AG04450 (cell line): ENCODE measurements around the gene CNDP2. TPM values are rescaled to one million over a fixed set of nuclear protein-coding genes. Genes with fewer than 3 reads are reported as not detected.

ENCODE experiments used
- CTCF ChIA-PET: fragments of 300-600, 350-600 bp; formaldehyde crosslinking; extraction: SDS; loops from one replicate; lab custom pipeline; 2022; ENCODE audit warnings: antibody characterized with exemption, inconsistent platforms; lab: Charles Lee
- POLR2A ChIA-PET: fragments of 350-600 bp; formaldehyde crosslinking; extraction: SDS; loops from one replicate; lab custom pipeline; 2021; ENCODE audit warnings: antibody characterized with exemption, inconsistent platforms; lab: Yijun Ruan, JAX
- DNase-seq: peaks from one replicate; pipeline ENCODE4 v3.0.0-alpha.2; 2011; ENCODE audit warnings: low read depth, low spot score
- H3K27ac ChIP-seq: one replicate; pipeline ENCODE4 v1.5.1; 2012; ENCODE audit warnings: low read depth, low read length, control low read depth
- H3K27me3 ChIP-seq: one replicate; pipeline ENCODE4 v1.6.0; 2012; ENCODE audit warnings: low read length; ENCODE audit not compliant: control insufficient read depth, insufficient read depth
- H3K4me3 ChIP-seq: 2 replicates; pipeline ENCODE4 v1.5.1; 2011; ENCODE audit warnings: mild to moderate bottlenecking, low read depth, low read length, control low read depth
- H3K9me3 ChIP-seq: 2 replicates; pipeline ENCODE4 v1.5.1; 2012; ENCODE audit warnings: low read length; ENCODE audit not compliant: control insufficient read depth, insufficient read depth
- polyA plus RNA-seq: library from polyadenylated mRNA; depleted of rRNA; stranded (reverse); fragments of >200 nt; gene quantifications from 2 replicates; pipeline ENCODE4 v1.2.3, GENCODE V29; 2011
- TF ChIP-seq, protein P1 (sequence below): IDR thresholded peaks from 2 replicates; pipeline ENCODE4 v1.5.1; 2011; ENCODE audit warnings: low read depth, low read length, control low read depth, inconsistent platforms

Gene CNDP2
- polyA plus RNA-seq, 1 experiment = 74.2 TPM

DNA sequence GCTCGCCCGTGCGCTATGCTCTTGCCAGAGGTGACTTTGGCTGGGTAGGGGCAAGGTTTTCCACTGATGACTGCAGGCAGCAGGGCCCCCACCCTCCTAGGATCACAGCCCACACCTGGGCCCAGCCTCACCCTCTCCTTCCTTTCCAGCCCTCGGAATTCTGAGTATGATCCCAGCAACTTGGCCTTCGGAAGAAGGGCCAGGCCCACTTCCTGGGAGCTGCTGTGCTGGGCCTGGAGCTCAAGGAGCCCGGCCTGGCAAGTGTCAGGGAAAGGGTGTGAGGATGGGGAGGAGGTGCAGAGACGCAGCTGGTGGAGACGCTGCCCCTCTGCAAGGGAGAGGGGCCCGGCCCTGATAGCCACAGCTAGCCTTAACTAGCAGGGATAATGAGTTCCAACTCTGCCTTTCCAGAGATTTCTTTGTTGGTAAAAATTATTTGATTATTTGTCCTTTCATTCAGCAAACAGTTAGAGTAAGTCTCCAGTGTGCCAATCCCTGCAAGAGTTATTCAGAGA is 36.4 kb downstream of the CNDP2 start:
- no peak for DNase-seq
- ChIA-PET POLR2A (no interaction called here), CTCF (no interaction called here)
- Histone ChIP-seq H3K27me3 (peaks cover 27% of the 10 kb centered on the region), H3K4me3 (no peak overlapping the region), H3K27ac (no peak overlapping the region), H3K9me3 (no peaks in the 10 kb centered on the region)
- TF ChIP-seq, protein P1, sequence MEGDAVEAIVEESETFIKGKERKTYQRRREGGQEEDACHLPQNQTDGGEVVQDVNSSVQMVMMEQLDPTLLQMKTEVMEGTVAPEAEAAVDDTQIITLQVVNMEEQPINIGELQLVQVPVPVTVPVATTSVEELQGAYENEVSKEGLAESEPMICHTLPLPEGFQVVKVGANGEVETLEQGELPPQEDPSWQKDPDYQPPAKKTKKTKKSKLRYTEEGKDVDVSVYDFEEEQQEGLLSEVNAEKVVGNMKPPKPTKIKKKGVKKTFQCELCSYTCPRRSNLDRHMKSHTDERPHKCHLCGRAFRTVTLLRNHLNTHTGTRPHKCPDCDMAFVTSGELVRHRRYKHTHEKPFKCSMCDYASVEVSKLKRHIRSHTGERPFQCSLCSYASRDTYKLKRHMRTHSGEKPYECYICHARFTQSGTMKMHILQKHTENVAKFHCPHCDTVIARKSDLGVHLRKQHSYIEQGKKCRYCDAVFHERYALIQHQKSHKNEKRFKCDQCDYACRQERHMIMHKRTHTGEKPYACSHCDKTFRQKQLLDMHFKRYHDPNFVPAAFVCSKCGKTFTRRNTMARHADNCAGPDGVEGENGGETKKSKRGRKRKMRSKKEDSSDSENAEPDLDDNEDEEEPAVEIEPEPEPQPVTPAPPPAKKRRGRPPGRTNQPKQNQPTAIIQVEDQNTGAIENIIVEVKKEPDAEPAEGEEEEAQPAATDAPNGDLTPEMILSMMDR = no peak

DNA sequence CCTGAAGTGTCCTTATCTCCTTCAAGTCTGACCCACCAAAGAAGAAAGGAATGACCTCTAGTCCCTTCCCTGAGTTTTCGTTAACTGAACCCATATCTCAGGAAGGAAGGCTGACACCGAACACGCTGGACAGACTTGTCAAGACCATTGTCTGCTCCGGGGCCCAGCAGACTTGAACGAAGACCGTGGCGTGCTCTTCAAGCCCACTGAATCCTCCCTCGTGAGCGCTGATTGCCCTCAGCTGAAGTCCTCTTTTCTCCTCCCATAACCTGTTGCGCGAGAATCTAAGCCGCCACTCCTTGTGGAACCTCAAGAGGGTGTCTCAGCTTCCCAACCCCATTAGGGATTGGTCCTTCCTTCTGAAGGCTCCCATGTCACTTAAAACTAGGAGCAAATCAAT is 37.5 kb downstream of the CNDP2 start:
- CTCF ChIA-PET = no interaction called here
- no peak for DNase-seq
- POLR2A ChIA-PET = no interaction called here
- Histone ChIP-seq H3K9me3 (no peaks in the 10 kb centered on the region), H3K27ac (no peak overlapping the region), H3K4me3 (no peak overlapping the region), H3K27me3 (peaks cover 29% of the 10 kb centered on the region)
- TF ChIP-seq, protein P1 = no peak

DNA sequence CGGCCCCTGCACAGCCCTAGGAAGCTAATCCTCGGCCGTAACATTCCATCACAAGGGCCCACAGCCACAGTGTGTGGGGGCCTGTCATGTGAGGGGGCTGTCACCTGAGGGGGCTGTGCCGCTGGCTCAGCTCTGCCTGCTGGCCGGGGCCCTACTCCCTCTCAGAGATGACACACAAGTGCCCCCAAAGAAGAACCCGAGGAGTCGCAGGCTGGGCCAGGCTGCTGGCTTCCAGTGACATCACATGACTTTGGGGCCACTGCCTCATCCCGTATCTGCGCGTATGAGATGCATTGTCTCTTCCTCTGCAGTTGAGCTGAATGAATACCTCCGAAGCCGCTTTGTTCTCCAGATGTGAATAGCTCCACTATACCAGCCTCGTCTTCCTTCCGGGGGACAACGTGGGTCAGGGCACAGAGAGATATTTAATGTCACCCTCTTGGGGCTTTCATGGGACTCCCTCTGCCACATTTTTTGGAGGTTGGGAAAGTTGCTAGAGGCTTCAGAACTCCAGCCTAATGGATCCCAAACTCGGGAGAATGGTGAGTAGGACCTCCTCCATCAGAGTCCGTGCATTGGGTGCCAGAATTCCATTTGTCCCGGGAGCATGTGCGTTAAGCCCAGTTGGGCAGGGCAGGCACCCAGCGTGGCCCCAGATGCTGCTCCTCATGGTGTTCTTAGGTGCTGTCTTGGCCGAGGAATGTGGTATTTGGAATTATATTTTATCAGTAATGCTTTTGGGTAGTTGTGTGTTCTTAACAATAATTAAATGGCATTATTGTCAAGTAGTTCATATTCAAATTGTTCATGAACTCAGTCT is 38.2 kb downstream of the CNDP2 start, which contains the start of gene CNDP1:
Gene CNDP1, plus strand, starts transcription at position 351 of the 820 bp plus-strand sequence. Its CDS starts 168 bp downstream, at position 519.
- TF ChIP-seq, protein P1 = no peak
- Histone ChIP-seq H3K27ac (no peak within 1 kb of the TSS), H3K4me3 (no peak within 1 kb of the TSS), H3K27me3 (peaks cover 32% of the 10 kb centered on the region), H3K9me3 (no peaks in the 10 kb centered on the region)
- POLR2A ChIA-PET = no interaction called here
- CTCF ChIA-PET = no interaction called here
- DNase-seq = no peak

DNA sequence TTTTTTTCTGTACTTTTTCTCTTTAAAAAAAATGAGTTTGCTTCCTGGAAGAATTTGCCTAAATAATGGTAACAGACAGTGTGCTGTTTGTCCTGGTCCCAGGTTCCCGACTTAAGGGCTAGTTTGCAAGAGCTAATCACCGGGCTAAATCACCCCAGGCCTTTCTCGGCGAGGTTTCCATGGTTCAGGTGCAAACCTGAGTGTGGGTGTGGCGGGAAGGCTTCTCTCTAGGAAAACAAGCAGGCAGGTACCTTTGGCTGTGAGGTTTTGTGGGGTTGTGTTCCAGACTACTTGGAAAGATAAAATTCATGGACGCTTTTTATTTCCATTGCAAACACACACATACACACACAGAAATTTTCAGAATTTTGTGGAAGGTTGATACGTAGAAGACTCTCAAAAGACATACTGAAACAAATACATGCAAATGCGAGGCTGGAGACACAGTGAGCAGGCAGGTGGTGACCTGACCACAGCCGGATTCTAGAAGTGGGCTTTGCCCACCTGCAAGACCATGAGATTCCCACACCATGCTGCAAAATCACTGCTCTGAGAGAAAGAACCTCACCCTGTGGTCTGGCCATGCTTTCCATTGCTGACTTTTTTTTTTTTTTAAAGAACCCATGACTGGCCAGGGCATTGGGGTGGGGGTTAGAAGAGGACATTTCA is 39.0 kb downstream of the CNDP2 start:
- TF ChIP-seq, protein P1 = no peak
- Histone ChIP-seq H3K4me3 (no peak overlapping the region), H3K9me3 (no peaks in the 10 kb centered on the region), H3K27me3 (peaks cover 27% of the 10 kb centered on the region), H3K27ac (no peak overlapping the region)
- ChIA-PET POLR2A (no interaction called here), CTCF (no interaction called here)
- DNase-seq = no peak

DNA sequence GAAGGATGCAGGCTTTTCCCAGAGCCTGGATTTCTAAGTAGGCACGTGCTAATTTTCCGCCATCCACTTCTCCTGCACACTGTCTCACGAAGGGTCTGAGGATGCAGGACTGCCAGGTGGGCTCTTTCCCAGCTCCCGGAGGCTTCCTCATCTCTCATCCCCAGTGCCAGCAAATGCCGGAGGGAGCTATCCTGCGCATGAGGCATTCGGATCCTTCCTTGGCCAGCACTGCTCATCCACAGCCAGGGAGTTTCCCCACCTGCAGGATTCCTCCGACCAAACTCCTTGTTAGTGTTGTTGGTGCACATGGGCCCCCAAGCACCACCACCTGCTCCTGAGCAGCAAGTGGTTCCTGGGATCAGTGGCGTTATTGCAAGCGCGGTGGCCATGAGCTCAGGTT is 43.1 kb downstream of the CNDP2 start:
- no peak overlapping the region for H3K27ac ChIP-seq
- TF ChIP-seq, protein P1 = no peak
- DNase-seq = no peak
- ChIA-PET CTCF (interaction anchor here (5.6 kb wide), 1 partner anchor 13 kb away, joined by 36 read pairs; no protein-coding TSS in a partner anchor), POLR2A (no interaction called here)
- no peak overlapping the region for H3K4me3 ChIP-seq
- peaks cover 12% of the 10 kb centered on the region for H3K27me3 ChIP-seq
- no peaks in the 10 kb centered on the region for H3K9me3 ChIP-seq
